Right atrium auricular region (tissue), 2 donors: ENCODE measurements around the gene ARHGAP45. TPM values are rescaled to one million over a fixed set of nuclear protein-coding genes. Genes with fewer than 3 reads are reported as not detected.

Experiments used
- DNase-seq: peaks from one replicate; pipeline ENCODE4 v3.0.0-alpha.2; 2019; ENCODE audit warnings: low spot score
- H3K27ac ChIP-seq, 2 donors: fragments of 200-600 bp; sonication (generic); 1 replicate in 1 of 2; 2 replicates in 1 of 2; pipeline ENCODE4 v1.5.1; 2016 to 2019
- H3K27me3 ChIP-seq, 2 donors: fragments of 200-600 bp; sonication (generic); one replicate each; pipeline versions ENCODE4 v1.5.1 to v1.6.0; 2017 to 2019
- H3K36me3 ChIP-seq: fragments of 200-600 bp; sonication (generic); one replicate; pipeline ENCODE4 v1.5.1; 2016
- H3K4me1 ChIP-seq, 2 donors: fragments of 200-600 bp; sonication (generic); one replicate each; pipeline versions ENCODE4 v1.5.1 to v1.6.0; 2017 to 2019
- H3K4me3 ChIP-seq, 2 donors: fragments of 200-600 bp; sonication (generic); 1 replicate in 1 of 2; 2 replicates in 1 of 2; pipeline ENCODE4 v1.5.1; 2017 to 2019; ENCODE audit warnings: mild to moderate bottlenecking in 1 of 2, moderate library complexity in 1 of 2
- H3K9me3 ChIP-seq, 2 donors: fragments of 200-600 bp; sonication (generic); one replicate each; pipeline ENCODE4 v1.5.1; 2019
- CTCF ChIP-seq, 2 donors: fragments of 200-600 bp; sonication (generic); IDR thresholded peaks; one replicate each; pipeline ENCODE4 v1.5.1; 2019; ENCODE audit warnings: antibody characterized with exemption in 2 of 2
- total RNA-seq, 2 donors: library from RNA; depleted of rRNA; stranded (reverse); fragments of >200 nt; gene quantifications; one replicate each; pipeline ENCODE4 v1.1.0, GENCODE V29; 2016

ARHGAP45 gene
- total RNA-seq, 2 donors from 2014 or later, result 5.2 to 12.8 TPM

GRCh38 chr19:1117654-1118053 lies 50.7 kb downstream of the ARHGAP45 start:
- H3K4me3 ChIP-seq, result no peak overlapping the region
- no peaks in the 10 kb centered on the region for H3K9me3 ChIP-seq
- H3K36me3 ChIP-seq, result peaks cover 89% of the 10 kb centered on the region
- no peaks in the 10 kb centered on the region for H3K27me3 ChIP-seq
- peaks cover 0 to 18% of the 10 kb centered on the region in 2 donors for H3K4me1 ChIP-seq
- DNase-seq, result no peak
- no peak overlapping the region for H3K27ac ChIP-seq
- no peak for TF ChIP-seq CTCF (IDR thresholded peaks at IDR 0.05)

- DNase-seq, result no peak
- Histone ChIP-seq H3K9me3 (no peaks in the 10 kb centered on the region), H3K4me1 (peaks cover 0 to 4% of the 10 kb centered on the region in 2 donors), H3K36me3 (peaks cover 96% of the 10 kb centered on the region), H3K4me3 (no peak overlapping the region), H3K27me3 (no peaks in the 10 kb centered on the region), H3K27ac (no peak overlapping the region)
- TF ChIP-seq CTCF (IDR thresholded peaks at IDR 0.05), result no peak
Observed at GRCh38 chr19:1118999-1119398, 52.0 kb downstream of the ARHGAP45 start.

GRCh38 chr19:1119475-1120217 lies 52.7 kb downstream of the ARHGAP45 start:
- Histone ChIP-seq H3K9me3 (no peaks in the 10 kb centered on the region), H3K4me3 (no peak overlapping the region), H3K4me1 (no peaks in the 10 kb centered on the region), H3K36me3 (peaks cover 96% of the 10 kb centered on the region), H3K27me3 (no peaks in the 10 kb centered on the region), H3K27ac (no peak overlapping the region)
- no peak for TF ChIP-seq CTCF (IDR thresholded peaks at IDR 0.05)
- DNase-seq, result no peak

GRCh38 chr19:1121395-1121794 lies 54.4 kb downstream of the ARHGAP45 start:
- H3K27me3 ChIP-seq, result no peaks in the 10 kb centered on the region
- no peaks in the 10 kb centered on the region for H3K4me1 ChIP-seq
- H3K9me3 ChIP-seq, result no peaks in the 10 kb centered on the region
- peaks cover 100% of the 10 kb centered on the region for H3K36me3 ChIP-seq
- DNase-seq, result no peak
- H3K4me3 ChIP-seq, result no peak overlapping the region
- no peak overlapping the region for H3K27ac ChIP-seq
- no peak for TF ChIP-seq CTCF (IDR thresholded peaks at IDR 0.05)

- H3K27ac ChIP-seq, result no peak overlapping the region
- DNase-seq, result no peak
- no peak overlapping the region for H3K4me3 ChIP-seq
- TF ChIP-seq CTCF (IDR thresholded peaks at IDR 0.05), result no peak
- peaks cover 100% of the 10 kb centered on the region for H3K36me3 ChIP-seq
- H3K4me1 ChIP-seq, result no peaks in the 10 kb centered on the region
- no peaks in the 10 kb centered on the region for H3K27me3 ChIP-seq
- no peaks in the 10 kb centered on the region for H3K9me3 ChIP-seq
Observed at GRCh38 chr19:1122021-1122971, 55.3 kb downstream of the ARHGAP45 start.
